Fibroblast of skin of left biceps (primary cell): ENCODE measurements around the gene FAM219A.

Experiments
- DNase-seq, 2 experiments: peaks; one replicate each; pipeline ENCODE4 v3.0.0-alpha.2; 2013; ENCODE audit warnings: low read depth in 2 of 2

Gene FAM219A

DNA sequence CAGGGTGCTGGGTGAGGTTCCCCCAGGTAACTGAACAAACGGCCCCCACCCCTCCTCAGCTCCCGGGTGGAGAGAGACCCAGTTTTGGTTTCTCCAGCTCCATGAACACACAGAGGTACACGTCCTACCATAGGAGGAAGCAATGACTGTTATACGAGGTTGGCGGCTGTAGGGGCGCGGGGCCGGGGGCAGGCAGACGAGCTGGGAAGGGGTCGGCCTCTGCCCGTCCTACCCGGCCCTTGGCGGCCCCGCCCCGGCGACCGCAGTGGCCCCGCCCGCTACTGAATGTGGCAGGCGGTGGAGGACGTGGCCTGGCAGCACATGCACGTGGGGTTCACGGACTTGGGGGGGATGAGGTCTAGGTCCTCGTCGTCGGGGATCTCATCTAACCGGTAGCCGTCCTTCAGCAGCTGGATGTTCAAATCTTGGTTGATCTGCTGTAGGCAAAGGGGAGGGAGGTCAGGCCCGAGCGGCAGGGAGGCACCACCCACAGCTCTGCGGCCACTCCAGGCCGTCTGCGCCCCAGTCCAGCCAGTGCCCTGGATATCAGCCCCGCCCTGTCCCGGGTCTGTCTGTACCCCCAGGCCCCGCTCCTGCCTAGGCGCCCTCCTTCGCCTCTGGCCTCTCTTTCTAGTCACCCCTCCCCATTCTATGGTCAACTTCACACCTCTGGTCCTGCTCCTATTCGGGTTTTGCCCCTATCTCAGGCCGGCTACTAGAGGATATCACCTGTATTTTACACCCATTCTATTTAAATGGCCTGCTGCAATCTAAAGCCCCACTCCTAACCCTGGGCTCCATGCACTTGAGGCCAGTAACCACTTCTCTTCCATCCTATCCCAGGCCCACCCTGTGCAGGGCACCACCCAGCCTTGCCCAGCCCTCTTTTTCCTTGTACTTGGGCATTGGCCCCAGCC lies 57.4 kb downstream of the FAM219A start:
- DNase-seq: no peak

DNA sequence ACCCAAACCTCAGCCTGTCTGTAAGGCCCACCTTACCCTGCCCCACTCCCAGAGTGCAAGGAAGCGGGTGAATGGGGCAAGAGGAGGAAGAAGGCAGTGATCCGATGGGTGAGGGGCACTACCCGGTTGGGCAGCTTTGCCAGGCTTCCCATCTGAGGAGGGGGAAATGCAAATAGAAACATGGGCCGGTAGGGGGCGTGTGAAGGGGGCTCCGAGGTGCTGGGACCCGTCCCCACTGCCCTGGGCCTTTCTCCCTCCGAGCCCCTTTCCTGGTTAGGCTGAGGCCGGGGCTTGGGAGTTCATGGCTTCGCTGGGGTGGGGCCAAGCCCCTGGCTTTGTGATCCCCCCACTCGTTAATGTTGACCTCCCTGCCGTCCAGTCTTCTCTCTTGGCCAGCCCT lies 58.1 kb downstream of the FAM219A start:
- DNase-seq: no peak

DNA sequence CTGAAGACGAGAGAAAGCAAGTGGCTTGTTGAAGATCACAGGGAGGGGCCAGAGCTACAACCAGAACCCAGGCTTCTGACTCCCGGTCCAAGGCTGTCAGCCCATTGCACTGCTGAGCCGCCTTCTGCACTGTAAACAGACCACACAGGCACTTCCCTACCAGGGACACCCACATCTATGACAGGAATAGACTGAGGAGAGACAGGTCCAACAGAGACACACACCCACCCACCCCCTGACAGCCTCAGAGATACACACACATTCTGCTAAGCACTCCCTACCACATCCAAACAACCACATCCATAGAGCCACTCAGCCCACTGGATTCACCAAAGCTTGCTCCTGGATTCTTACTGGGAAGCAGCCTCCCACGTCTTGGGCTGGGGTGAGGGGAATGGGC lies 58.6 kb downstream of the FAM219A start:
- DNase-seq: no peak

DNA sequence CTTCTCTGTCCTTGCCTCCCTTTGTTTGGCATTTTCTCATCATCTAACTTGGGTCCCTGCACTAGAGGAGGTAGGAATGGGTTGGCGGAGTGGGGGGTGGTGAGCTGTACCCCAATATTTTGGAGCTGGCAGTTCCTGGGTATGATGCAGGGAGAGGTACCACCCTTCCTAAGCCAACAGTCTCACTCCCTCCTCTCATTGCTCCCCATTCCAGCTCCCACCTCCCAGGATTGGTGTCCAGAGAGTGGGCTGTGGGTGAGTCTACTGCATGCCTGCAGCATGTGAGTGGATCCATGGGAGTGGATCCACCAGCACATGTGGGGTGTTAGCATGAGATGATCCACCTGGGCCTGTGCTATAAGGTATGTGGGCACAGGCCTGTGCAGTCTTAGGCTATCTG lies 59.5 kb downstream of the FAM219A start:
- no peak for DNase-seq

DNA sequence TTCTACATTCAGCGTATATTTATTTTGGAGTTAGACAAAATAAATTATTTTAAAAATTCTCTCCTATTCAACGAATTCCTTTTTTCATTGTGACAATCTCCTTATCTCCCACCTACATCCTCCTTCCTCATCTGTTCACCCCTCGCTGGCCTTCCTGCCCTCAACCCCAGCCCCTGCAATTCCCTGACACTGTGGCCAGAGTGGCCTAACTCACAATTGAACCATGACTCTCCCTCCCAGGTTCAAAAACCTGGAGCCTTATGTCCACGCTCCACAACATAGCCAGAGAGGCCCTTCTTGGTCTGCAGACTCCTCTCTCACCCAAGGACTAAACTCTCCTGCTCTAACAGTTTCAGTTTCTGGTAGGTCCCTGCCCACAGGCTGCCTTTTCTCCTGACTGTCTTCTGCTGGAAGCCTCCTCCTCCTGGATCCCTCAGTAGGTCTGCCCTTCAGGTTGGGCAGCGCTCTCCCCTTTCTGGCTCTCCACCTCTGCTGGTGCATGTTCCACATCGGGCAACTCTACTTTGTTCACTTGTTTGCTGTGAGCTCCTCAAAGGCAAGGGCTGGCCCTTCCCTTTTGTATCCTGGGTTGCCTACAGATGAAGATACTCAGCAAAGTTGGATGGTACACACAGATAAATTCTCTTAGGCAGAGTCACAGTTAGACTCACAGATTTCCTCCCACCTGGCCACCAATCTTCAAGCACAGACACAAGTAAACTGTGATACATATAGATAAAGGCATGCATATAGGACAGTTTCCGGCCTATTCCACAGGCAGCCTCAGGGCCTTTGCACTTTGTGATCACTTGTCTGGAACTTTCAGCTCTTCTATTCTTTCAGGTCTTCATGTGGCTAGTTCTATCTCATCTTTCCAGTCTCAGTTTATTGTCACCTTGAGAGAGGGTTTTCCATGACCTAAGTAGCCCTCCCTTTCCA lies 61.8 kb downstream of the FAM219A start:
- DNase-seq: no peak

DNA sequence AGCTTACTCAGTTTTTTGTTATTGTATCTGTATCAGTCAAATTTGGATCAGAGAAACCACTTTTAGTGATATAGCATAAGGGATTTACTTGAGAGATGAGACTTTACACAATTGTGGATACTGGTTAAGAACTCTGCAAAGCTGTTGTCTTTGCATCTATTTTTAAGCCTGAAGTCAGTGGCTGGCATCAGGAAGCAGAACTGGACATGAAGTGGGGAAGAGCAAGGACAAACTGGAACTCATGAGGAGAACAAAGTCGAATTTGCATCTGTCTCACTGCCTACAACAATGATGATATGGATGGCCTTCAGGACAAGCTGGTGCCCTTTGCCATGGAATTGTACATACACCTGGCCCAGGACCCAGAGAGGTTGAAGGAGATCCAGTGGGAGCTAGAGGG lies 65.9 kb downstream of the FAM219A start:
- DNase-seq: no peak

DNA sequence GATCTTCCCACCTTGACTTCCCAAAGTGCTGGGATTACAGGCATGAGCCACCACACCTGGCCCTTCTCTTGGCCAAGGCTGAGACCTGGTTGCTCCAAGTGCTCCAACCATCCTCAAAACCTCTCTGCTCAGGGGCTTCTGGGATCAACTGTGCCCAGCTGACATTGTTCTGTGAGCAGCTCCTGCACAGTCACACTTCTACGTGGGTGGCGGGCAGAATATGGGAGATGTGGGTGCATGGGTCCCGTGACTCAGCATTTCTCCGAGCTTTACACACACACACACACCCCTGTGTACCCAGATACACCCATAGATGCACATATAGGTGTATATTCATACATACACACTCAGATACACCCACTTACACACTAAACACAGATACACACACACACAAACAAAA lies 71.1 kb downstream of the FAM219A start:
- no peak for DNase-seq

DNA sequence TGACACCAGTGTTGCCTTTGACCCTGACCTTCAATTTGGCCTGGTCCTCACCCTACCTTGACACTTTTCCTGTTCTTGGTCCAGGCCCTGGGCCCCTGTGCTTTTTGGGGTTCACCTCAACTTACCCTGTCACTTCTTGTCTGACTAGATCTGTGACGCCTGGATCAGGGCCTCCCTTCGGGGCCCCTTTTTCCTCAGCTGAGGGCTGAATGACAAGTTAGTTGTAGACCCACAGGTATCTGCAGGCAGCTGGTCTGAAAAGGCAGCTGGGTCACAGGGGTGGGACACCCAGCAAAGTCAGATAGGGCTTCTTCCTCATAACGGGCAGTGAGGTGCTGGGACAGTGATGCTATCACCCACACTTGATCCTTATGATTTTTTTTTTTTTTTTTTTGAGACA lies 71.7 kb downstream of the FAM219A start:
- no peak for DNase-seq

DNA sequence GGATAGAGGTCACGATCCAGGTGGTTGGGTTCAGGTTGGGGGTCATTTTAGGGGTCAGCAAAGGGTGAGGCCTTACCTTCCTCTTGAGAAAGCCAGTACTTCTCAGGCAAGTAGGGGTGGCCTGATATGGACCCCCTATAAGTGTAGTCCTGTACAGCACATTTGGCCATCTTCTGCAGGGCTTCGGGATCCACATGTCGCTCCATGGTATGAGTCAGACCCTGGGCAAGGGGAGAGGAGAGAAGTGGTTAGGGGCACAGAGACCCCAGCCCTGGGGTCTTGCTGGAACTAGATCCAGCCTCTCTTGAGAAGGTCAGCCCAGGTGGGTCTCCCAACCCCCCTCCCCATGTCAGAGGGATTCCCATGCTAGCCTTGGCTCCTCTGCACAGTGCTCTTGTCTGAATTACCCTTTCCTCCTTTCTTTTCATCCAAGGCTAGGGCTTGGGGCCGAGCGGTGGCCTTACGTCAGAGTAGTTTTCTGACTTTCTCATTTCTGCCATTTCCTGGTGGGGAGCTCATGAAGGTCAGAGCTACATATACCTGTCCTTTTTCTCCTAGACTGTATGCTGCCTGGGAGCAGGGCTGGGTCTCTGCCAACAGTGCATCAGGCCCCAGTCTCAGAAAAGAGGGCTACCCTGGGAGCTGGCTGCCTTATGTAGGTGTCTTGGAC lies 72.7 kb downstream of the FAM219A start:
- no peak for DNase-seq

DNA sequence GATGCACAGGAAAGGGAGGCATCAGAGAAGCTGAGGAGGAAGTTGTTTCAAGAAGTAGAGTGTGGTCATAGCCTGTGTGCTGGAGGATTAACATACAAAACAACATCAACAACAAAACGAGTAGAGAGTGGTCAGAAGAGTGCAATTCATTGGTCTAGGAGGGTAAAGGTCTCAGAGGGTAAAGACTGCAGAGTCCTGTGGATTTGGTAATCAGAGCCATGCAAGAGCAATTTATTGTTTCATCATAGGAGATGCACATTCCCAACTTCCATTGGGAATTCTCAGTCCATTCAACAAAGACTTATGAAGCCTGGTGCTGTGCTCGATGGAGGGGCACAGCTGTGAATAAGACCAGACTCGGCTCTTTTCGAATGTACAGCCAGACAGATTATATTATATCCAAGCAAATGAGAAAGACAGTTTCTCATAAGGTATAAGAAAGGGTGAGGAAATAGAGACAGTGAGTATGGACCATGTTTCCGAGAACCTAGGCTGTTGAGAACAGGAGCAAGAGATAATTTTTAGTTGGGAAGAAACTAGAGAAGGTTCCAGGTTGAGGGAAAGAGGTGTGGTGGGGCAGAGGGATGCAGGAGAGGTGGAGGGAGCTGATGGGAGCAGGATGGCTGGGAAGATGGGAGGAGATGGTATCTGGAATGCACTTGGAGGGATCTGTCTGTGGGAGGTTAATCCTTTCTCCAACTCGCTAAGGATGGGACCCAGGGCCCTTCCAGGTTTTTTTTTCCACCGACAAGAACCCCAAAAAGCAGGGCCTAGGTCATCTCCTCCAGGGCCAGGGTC lies 73.8 kb downstream of the FAM219A start:
- DNase-seq: no peak

DNA sequence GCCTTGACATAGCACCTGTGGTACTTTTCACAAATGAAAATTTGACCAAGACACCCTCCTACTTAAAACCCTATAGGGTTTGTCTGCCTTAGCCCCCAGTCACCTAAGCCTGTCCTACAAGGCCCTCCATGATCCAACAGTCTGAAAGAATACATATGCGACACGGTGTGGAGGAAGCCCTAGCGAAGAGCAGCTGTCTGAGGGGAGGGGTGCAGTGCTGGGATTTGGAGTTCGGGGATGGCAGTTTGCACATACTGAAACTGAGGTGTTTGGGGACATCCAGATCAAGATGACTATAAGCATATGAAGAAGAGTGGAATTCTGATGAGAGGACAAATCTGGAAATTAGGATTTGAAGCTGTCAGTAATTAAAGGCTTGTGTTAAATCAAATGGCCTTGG lies 74.5 kb downstream of the FAM219A start:
- no peak for DNase-seq

DNA sequence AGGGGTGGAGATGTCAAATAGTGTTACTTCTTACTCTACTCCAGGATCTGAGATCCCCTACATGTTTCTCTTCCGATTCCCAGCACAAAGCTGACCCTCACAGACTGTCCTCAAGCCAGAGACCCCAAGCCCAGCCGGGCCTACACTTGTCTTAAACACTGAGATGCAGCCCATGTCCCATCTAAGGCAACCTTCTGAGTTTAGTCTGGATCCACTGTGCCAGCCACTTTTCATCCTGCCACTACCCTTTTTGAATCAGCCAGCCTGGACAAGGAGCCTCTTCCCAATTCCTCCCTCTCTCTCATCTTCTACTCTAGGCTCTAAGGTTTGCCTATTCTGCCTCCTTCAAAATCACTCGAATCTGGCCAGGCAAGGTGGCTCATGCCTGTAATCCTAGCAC lies 75.5 kb downstream of the FAM219A start:
- no peak for DNase-seq

DNA sequence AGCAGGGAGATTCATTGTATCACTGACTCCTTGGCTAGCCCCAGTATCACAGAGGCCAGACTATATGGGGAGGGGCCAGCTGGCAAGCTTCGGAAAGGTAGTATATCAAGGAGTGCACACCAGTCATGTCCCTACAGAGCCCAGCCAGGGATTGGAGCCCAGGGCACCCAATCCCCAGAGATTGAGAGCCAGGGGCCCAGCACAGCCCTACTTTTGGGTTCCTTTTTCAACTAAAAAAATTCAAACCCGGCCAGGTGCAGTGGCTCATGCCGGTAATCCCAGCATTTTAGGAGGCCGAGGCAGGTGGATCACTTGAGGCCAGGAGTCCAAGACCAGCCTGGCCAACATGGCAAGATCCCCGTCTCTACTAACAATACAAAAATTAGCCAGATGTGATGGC lies 76.3 kb downstream of the FAM219A start:
- DNase-seq: no peak

DNA sequence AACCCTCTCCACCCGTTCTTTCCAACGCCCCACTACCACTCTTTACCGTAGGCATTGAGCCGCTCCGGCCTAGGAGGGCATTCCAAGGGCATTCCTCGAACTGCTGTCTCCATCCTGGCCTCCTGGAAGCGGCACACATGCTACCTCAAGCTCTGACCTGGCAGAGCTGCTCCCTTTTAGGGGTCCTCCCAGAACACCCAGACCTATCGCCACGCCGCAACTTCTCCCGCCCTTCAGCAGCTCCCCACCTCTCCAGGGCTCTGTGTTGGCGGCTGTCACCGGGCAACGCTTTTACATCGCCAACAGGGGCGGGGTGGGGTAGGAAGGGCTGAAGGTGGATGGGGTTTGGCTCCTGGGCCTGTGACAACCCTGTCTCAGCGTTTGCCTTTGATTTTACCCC lies 77.0 kb downstream of the FAM219A start:
- DNase-seq: no peak

DNA sequence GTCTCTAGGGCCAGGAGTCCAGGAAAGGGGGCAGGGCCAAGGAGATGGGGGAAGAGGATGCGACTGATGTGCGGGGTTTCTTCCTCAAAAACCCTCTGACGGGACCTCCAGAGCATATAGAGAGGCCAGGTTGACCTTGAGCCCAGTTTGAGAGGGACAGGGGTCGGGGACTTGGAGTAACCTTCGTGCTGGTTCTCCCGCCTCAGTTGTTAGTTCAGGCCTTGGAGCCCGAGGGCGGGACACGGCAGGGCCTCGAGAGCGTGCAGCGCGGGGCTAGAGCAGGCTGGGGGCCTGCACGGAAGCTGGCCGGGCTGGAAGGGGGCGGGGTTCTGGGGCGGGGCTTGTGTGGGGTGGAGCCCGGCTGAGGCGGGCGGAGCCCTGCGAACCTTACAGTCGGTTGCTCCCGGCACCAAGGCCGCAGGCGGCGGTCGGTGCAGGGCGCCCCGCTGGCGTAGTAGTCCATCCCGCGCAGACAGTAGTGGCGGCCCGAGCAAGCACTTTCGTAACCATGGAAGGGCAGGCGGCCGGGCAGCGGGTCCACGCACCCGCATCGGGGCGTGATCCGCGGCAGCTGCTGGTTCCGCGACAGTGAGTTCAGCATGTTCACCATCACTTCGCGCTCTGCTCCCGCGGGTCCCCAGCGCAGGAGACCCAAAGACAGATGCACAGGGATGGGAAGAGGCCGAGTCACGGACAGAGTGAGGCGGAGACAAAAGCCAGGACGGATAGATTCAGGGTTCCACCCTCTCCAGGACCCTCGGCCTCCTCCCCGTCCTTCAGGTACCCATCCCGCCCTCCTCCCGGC lies 77.7 kb downstream of the FAM219A start:
- DNase-seq: peak in 1 of 2 experiments; percentile 35

DNA sequence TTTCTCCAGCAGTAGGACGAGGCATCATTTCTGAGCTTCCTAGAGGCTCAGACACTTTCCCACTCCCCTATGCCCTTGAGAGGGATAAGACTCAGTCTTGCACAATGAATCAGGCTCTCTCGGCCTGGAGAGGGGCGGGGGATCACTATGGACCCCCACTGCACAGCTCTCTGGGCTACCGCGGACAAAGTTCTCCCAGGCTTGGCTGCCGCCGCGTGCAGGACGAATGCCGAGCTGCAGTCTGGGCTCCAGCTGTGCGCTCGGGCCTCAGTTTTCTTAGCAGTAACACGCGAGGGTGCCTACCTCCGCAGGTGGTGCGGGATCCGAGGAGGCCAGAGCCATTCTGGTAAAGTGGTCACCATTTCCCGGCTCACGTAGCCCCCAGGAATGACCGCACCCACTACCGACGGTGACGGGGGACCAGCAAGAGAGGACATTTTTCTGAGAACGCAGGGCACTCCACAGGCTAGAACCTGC lies 78.3 kb downstream of the FAM219A start:
- DNase-seq: no peak

DNA sequence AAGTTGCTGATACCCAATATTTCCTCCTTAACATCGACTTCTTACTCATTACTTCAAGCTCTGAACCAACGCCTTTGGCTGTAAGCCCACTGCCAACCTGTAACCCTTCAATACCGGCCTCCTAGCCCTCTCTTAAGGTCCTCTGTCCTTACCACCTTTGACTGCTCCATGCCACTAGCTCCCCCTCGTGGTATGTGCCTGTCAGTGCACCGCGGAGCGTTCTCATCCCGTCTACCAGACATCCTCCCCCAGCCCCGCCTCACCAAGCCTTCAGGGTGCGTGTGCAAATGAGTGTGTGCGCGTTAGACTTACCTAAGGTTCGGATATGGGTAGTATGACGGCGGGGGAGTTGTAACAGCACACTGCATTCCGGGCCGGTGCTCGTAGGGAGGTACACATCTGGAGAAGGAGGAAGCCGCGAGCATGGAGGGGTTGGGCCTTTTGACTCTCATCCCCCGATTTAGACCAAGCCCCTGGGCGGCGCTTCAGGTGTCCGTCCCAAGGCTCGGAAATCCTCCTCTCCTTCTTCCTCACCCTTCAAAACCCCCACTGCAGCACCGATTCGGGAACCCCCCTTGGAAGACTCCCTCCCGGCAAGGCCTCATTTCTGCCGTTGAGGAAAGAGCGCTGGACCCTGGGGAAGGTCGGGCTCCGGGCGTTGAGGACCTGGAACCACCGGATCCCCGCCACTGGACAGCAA lies 78.9 kb downstream of the FAM219A start:
- DNase-seq: no peak

DNA sequence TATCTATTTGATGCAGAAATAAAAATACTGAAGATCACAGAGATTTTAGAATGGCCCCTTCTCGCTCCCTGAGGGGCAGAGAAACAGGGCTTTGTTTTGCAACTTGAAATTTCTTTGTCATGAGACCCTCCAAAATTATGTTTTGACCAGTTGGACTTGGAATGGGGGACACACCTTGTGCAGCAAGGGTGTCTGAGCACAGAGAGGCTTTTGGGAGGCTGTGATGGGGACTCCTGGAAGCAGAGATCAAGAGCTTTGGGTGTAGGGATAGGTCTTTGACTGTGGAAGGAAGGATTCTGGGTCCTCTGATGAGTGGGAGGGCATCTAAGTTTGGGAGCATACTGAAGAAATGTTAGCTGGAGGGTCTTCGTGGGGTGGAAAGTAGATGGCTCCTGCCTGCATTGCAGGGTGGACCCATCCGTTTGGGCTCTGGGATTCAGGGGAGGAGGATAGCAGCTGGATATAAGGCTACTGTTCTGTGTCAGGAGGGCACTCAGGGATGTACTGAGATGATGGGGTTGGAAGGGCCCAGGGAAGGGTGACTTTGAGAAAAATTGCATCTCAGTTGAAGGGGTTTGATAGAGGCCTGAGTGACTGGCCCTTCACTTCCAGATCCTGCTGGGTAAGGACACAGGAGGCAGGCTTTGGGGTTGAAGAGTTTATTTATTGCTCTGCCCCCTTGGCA lies 79.9 kb downstream of the FAM219A start:
- no peak for DNase-seq

DNA sequence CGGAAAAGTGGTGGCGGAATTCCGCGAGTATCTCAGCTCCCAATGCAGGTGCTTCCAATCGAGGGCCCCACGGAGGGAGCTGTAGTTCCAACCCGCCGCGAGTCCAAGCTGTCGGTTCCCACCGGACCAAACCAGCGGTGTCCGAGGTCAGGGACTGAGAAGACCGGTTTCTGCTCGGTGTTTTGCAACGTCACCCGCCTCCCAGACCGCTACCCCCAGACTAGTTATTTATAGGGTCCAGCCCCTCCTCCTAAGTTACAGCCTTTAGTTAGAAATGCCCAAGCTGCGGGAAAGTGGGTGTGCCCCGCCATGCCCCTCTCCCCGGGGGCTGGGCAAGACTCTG lies 81.0 kb downstream of the FAM219A start:
- DNase-seq: no peak
